ENCODE measurements around the gene GALNT9. TPM values are rescaled to one million over a fixed set of nuclear protein-coding genes. Genes with fewer than 3 reads are reported as not detected.
"Not testable (repeated sequence)": the region's sequence is repeated elsewhere in the genome, so short reads cannot be mapped to it uniquely, and the experiment has no call there.

Gene GALNT9
- total RNA-seq = not detected
- long read RNA-seq = 0 reads

- H3K27me3 ChIP-seq (ENCODE audit: low read depth) = peaks cover 100% of the 10 kb centered on the region
- H3K4me3 ChIP-seq = no peak within 1 kb of the TSS
- no peak within 1 kb of the TSS for H3K27ac ChIP-seq (replicated peaks)
- no peak for TF ChIP-seq CTCF (IDR thresholded peaks at IDR 0.05; ENCODE audit: borderline replicate concordance)
- intact Hi-C loops (cut with micrococcal nuclease) = no loop called here
- DNase-seq = no peak
- H3K36me3 ChIP-seq = no peaks in the 10 kb centered on the region
- peaks cover 18% of the 10 kb centered on the region for H3K4me1 ChIP-seq
- no peaks in the 10 kb centered on the region for H3K9me3 ChIP-seq (replicated peaks)
These were observed at the start of gene GALNT9 for GRCh38 chr12:132329036-132329719. Gene GALNT9 (minus strand): TSS chr12:132329589. CDS start chr12:132329203, 386 bp downstream.

DNA sequence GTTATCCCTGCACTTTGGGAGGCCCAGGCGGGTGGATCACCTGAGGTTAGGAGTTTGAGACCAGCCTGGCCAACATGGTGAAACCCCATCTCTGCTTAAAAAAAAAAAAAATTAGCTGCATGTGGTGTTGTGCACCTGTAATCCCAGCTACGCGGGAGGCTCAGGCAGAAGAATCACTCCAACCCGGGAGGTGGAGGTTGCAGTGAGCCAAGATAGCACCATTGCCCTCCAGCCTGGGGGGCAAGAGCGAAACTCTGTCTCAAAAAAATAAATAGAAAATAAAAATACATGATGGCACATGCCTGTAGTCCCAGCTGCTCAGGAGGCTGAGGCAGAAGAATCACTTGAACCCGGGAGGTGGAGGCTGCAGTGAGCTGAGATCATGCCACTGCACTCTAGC, 49.7 kb upstream of the GALNT9 start:
- H3K4me3 ChIP-seq; intact Hi-C loops (cut with micrococcal nuclease); H3K36me3 ChIP-seq; H3K4me1 ChIP-seq; DNase-seq; H3K27ac ChIP-seq (replicated peaks); H3K9me3 ChIP-seq (replicated peaks): not testable (repeated sequence)
- peaks cover 79% of the 10 kb centered on the region for H3K27me3 ChIP-seq (ENCODE audit: low read depth)

GRCh38 chr12:132377147-132377546, 47.8 kb upstream of the GALNT9 start:
- Histone ChIP-seq H3K27me3 (ENCODE audit: low read depth) (peaks cover 87% of the 10 kb centered on the region), H3K4me3 (no peak overlapping the region)

DNA sequence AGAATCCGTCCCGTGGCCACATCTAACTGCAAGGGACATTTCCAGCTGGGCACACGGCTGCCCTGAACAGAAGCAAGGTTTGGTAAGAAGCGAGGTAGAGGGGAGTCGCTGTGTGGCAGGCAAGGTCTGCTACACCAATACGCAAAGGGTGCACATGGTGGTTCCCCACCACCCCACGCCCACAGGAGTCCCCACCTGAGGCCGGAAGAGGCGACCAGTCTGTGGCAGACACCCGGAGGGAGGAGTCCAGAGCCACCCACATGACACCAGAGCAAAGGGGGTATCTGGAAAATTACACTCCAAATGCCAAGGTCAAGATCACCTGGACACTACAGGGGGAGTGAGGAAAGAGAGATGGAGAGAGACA, 47.1 kb upstream of the GALNT9 start:
- intact Hi-C loops (cut with micrococcal nuclease) = no loop called here
- Histone ChIP-seq H3K27ac (replicated peaks) (no peak overlapping the region), H3K4me3 (no peak overlapping the region), H3K9me3 (replicated peaks) (peaks cover 7% of the 10 kb centered on the region), H3K4me1 (no peaks in the 10 kb centered on the region), H3K27me3 (ENCODE audit: low read depth) (peaks cover 89% of the 10 kb centered on the region), H3K36me3 (no peaks in the 10 kb centered on the region)
- no peak for DNase-seq
- no peak for TF ChIP-seq CTCF (IDR thresholded peaks at IDR 0.05; ENCODE audit: borderline replicate concordance)

More at GRCh38 chr12:132377147-132377546, 47.8 kb upstream of the GALNT9 start:
- intact Hi-C loops (cut with micrococcal nuclease) = no loop called here
- TF ChIP-seq CTCF (IDR thresholded peaks at IDR 0.05; ENCODE audit: borderline replicate concordance) = no peak
- no peak for DNase-seq
- no peaks in the 10 kb centered on the region for H3K4me1 ChIP-seq
- H3K9me3 ChIP-seq (replicated peaks) = no peaks in the 10 kb centered on the region
- no peaks in the 10 kb centered on the region for H3K36me3 ChIP-seq
- H3K27ac ChIP-seq (replicated peaks) = no peak overlapping the region

DNA sequence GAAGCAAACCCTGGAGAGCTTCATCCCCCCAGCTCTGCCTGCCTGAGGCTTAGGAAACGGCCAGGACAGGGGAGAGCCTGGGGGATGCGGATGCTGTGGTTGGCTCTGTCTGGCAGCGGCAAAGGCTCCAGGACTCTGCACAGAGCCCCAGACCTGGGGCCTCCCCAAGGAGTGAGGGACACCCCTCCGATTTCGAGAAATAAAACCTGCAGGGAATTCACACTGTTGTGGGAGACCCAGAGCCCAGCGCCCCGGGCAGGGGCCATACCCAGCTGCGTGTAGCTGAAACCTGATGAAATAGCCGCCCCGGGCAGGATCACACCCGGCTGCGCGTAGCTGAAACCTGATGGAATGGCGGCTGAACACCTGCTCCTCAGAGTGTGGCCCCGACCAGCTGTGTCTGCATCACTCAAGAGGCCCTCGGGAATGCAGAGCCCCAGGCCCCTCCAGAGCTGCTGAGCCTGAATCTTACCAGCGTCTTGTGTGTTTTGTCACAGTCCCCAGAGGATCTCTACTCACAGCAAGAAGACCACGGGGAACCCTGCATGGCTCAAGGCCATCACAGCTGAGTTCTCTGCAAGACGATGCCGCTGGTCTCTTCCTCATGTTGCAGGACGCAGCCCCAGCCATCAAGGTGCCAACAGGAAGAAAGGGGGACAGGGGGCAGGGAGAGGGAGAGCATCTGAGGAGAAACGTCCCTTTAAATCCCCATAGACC, 46.5 kb upstream of the GALNT9 start:
- no peak for TF ChIP-seq CTCF (IDR thresholded peaks at IDR 0.05; ENCODE audit: borderline replicate concordance)
- Histone ChIP-seq H3K36me3 (no peaks in the 10 kb centered on the region), H3K4me1 (no peaks in the 10 kb centered on the region), H3K9me3 (replicated peaks) (peaks cover 12% of the 10 kb centered on the region), H3K27me3 (ENCODE audit: low read depth) (peaks cover 90% of the 10 kb centered on the region), H3K4me3 (no peak overlapping the region), H3K27ac (replicated peaks) (no peak overlapping the region)
- intact Hi-C loops (cut with micrococcal nuclease) = no loop called here
- peak; percentile 6 for DNase-seq

Data from left ventricle myocardium inferior (tissue), 1 donor.